ENCODE data around the gene DNAH10. TPM values are rescaled to one million over a fixed set of nuclear protein-coding genes. Genes with fewer than 3 reads are reported as not detected.

Gene DNAH10
- total RNA-seq, 2 experiments from 2014 or later = 0.11 to 0.19 TPM

- Histone ChIP-seq H3K9me3 (ENCODE audit: low read length) (no peaks in the 10 kb centered on the region), H3K36me3 (ENCODE audit: insufficient read depth, low read length) (no peaks in the 10 kb centered on the region), H3K9me2 (ENCODE audit: insufficient read depth, low read length) (no peaks in the 10 kb centered on the region), H3K79me2 (ENCODE audit: insufficient read depth, low read depth, low read length) (no peaks in the 10 kb centered on the region), H3K4me2 (ENCODE audit: low read length) (no peak overlapping the region), H2AFZ (ENCODE audit: low read length) (no peak overlapping the region), H4K20me1 (ENCODE audit: insufficient read depth, low read length) (no peaks in the 10 kb centered on the region), H3K27ac (ENCODE audit: low read depth, low read length, poor library complexity, severe bottlenecking) (no peak overlapping the region), H3K4me3 (ENCODE audit: low read depth, low read length, poor library complexity, severe bottlenecking) (no peak overlapping the region), H3K4me1 (ENCODE audit: insufficient read depth, low read length, poor library complexity, severe bottlenecking) (no peaks in the 10 kb centered on the region)
- intact Hi-C loops (cut with micrococcal nuclease; ENCODE audit: unreplicated experiment) = no loop called here
- BruUV-seq (replicated peaks) = no TSS peak
- CTCF ChIA-PET (ENCODE audit: unreplicated experiment) = no interaction called here
- POLR2A ChIA-PET = interaction anchor here (0.8 kb wide), 1 partner anchor 11 kb away, joined by 4 read pairs; no protein-coding TSS in a partner anchor
- DNase-seq (ENCODE audit: low spot score) = no peak
- no peak for TF ChIP-seq EZH2phosphoT487 (IDR thresholded peaks at IDR 0.05; ENCODE audit: borderline replicate concordance, low read depth, low read length)
- no peak for TF ChIP-seq CTCF (conservative IDR thresholded peaks at IDR 0.05; ENCODE audit: low read length)
Measured at GRCh38 chr12:123807002-123807401, 44.9 kb downstream of the DNAH10 start.

- CTCF ChIA-PET (ENCODE audit: unreplicated experiment) = no interaction called here
- no peak overlapping the region for H3K27ac ChIP-seq (ENCODE audit: low read depth, low read length, poor library complexity, severe bottlenecking)
- no peak overlapping the region for H3K4me3 ChIP-seq (ENCODE audit: low read depth, low read length, poor library complexity, severe bottlenecking)
- intact Hi-C loops (cut with micrococcal nuclease; ENCODE audit: unreplicated experiment) = no loop called here
- POLR2A ChIA-PET = interaction anchor here (0.8 kb wide), 1 partner anchor 11 kb away, joined by 4 read pairs; no protein-coding TSS in a partner anchor
- no peaks in the 10 kb centered on the region for H3K79me2 ChIP-seq (ENCODE audit: insufficient read depth, low read depth, low read length)
- no peak for DNase-seq (ENCODE audit: low spot score)
- H3K9me2 ChIP-seq (ENCODE audit: insufficient read depth, low read length) = no peaks in the 10 kb centered on the region
- TF ChIP-seq CTCF (conservative IDR thresholded peaks at IDR 0.05; ENCODE audit: low read length) (no peak), EZH2phosphoT487 (IDR thresholded peaks at IDR 0.05; ENCODE audit: borderline replicate concordance, low read depth, low read length) (no peak)
- BruUV-seq (replicated peaks) = no TSS peak
- H2AFZ ChIP-seq (ENCODE audit: low read length) = no peak overlapping the region
- no peak overlapping the region for H3K4me2 ChIP-seq (ENCODE audit: low read length)
- H4K20me1 ChIP-seq (ENCODE audit: insufficient read depth, low read length) = no peaks in the 10 kb centered on the region
- no peaks in the 10 kb centered on the region for H3K4me1 ChIP-seq (ENCODE audit: insufficient read depth, low read length, poor library complexity, severe bottlenecking)
- no peaks in the 10 kb centered on the region for H3K36me3 ChIP-seq (ENCODE audit: insufficient read depth, low read length)
- no peaks in the 10 kb centered on the region for H3K9me3 ChIP-seq (ENCODE audit: low read length)
Measured at GRCh38 chr12:123807670-123808069, 45.6 kb downstream of the DNAH10 start.

- no peak overlapping the region for H3K4me3 ChIP-seq (ENCODE audit: low read depth, low read length, poor library complexity, severe bottlenecking)
- intact Hi-C loops (cut with micrococcal nuclease; ENCODE audit: unreplicated experiment) = no loop called here
- no peaks in the 10 kb centered on the region for H4K20me1 ChIP-seq (ENCODE audit: insufficient read depth, low read length)
- no peak overlapping the region for H3K27ac ChIP-seq (ENCODE audit: low read depth, low read length, poor library complexity, severe bottlenecking)
- ChIA-PET CTCF (ENCODE audit: unreplicated experiment) (no interaction called here), POLR2A (no interaction called here)
- no peak overlapping the region for H3K4me2 ChIP-seq (ENCODE audit: low read length)
- H2AFZ ChIP-seq (ENCODE audit: low read length) = no peak overlapping the region
- no peaks in the 10 kb centered on the region for H3K79me2 ChIP-seq (ENCODE audit: insufficient read depth, low read depth, low read length)
- no peak for TF ChIP-seq CTCF (conservative IDR thresholded peaks at IDR 0.05; ENCODE audit: low read length)
- TF ChIP-seq EZH2phosphoT487 (IDR thresholded peaks at IDR 0.05; ENCODE audit: borderline replicate concordance, low read depth, low read length) = no peak
- BruUV-seq (replicated peaks) = no TSS peak
- no peaks in the 10 kb centered on the region for H3K36me3 ChIP-seq (ENCODE audit: insufficient read depth, low read length)
- H3K9me3 ChIP-seq (ENCODE audit: low read length) = no peaks in the 10 kb centered on the region
- no peaks in the 10 kb centered on the region for H3K9me2 ChIP-seq (ENCODE audit: insufficient read depth, low read length)
- DNase-seq (ENCODE audit: low spot score) = no peak
- no peaks in the 10 kb centered on the region for H3K4me1 ChIP-seq (ENCODE audit: insufficient read depth, low read length, poor library complexity, severe bottlenecking)
Measured at GRCh38 chr12:123808167-123808566, 46.1 kb downstream of the DNAH10 start.
